SU-DHL-6 (cell line): ENCODE measurements around the gene OR1J1.

Experiments
- EZH2phosphoT487 ChIP-seq: fragments of 200-600 bp; sonication (generic), shearing (Covaris generic); conservative IDR thresholded peaks from 2 replicates; pipeline ENCODE4 v1.6.1; 2018; ENCODE audit warnings: mild to moderate bottlenecking, antibody characterized with exemption, low read length, moderate library complexity, mixed read lengths
- TF ChIP-seq, protein P1 (sequence below): fragments of 200-600 bp; sonication (generic); IDR thresholded peaks from one replicate; pipeline ENCODE4 v1.5.1; 2017; ENCODE audit warnings: antibody characterized with exemption, mild to moderate bottlenecking, low read length, moderate library complexity; ENCODE audit not compliant: insufficient read depth, poor library complexity, severe bottlenecking

DNA sequence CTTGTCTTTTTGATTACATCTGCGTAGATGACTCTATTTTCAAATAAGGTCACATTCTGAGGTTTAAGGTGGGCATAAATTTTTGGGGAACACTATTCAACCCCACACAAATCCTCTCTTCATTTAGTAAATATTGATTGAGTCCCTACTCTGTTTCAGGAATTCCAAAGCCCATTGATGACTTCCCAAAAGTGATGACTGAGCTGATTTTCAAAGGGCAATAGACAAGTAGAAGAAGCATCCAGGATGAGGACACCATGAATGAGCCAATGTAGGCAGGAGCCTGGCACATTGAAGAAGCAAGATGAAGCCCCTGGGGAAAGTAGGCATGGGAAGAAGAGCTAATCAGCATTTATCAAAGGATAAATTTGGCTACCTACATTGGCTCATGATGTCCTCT is 35.2 kb downstream of the OR1J1 start:
- TF ChIP-seq, protein P1, sequence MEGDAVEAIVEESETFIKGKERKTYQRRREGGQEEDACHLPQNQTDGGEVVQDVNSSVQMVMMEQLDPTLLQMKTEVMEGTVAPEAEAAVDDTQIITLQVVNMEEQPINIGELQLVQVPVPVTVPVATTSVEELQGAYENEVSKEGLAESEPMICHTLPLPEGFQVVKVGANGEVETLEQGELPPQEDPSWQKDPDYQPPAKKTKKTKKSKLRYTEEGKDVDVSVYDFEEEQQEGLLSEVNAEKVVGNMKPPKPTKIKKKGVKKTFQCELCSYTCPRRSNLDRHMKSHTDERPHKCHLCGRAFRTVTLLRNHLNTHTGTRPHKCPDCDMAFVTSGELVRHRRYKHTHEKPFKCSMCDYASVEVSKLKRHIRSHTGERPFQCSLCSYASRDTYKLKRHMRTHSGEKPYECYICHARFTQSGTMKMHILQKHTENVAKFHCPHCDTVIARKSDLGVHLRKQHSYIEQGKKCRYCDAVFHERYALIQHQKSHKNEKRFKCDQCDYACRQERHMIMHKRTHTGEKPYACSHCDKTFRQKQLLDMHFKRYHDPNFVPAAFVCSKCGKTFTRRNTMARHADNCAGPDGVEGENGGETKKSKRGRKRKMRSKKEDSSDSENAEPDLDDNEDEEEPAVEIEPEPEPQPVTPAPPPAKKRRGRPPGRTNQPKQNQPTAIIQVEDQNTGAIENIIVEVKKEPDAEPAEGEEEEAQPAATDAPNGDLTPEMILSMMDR: no peak
- no peak for TF ChIP-seq EZH2phosphoT487
